GM15510 (cell line): ENCODE results near the gene LIPC.

ENCODE experiments used
- POLR2A ChIP-seq: IDR thresholded peaks from 3 replicates; pipeline ENCODE4 v1.6.1; 2011; ENCODE audit warnings: borderline replicate concordance; ENCODE audit not compliant: insufficient read length; ENCODE audit errors: extremely low read depth

LIPC gene

GRCh38 chr15:58556541-58556940, 124.8 kb downstream of the LIPC start:
- no peak for TF ChIP-seq POLR2A

GRCh38 chr15:58558777-58559176, 127.0 kb downstream of the LIPC start:
- TF ChIP-seq POLR2A, result no peak

- TF ChIP-seq POLR2A, result no peak
Measured at GRCh38 chr15:58559904-58560588, 128.3 kb downstream of the LIPC start.

- TF ChIP-seq POLR2A, result no peak
Measured at GRCh38 chr15:58561321-58561720, 129.5 kb downstream of the LIPC start.

- TF ChIP-seq POLR2A, result no peak
Measured at GRCh38 chr15:58562135-58562534, 130.3 kb downstream of the LIPC start.

- no peak for TF ChIP-seq POLR2A
Measured at GRCh38 chr15:58564981-58565380, 133.2 kb downstream of the LIPC start.

GRCh38 chr15:58565619-58566018, 133.8 kb downstream of the LIPC start:
- no peak for TF ChIP-seq POLR2A

- no peak for TF ChIP-seq POLR2A
Measured at GRCh38 chr15:58566029-58566428, 134.2 kb downstream of the LIPC start.

GRCh38 chr15:58568157-58568571, 136.4 kb downstream of the LIPC start:
- TF ChIP-seq POLR2A, result no peak

GRCh38 chr15:58569455-58569854, 137.7 kb downstream of the LIPC start:
- no peak for TF ChIP-seq POLR2A

- TF ChIP-seq POLR2A, result no peak
Measured at GRCh38 chr15:58571491-58571890, 139.7 kb downstream of the LIPC start.

GRCh38 chr15:58572521-58572920, 140.7 kb downstream of the LIPC start:
- no peak for TF ChIP-seq POLR2A

- no peak for TF ChIP-seq POLR2A
Measured at GRCh38 chr15:58573270-58573669, 141.5 kb downstream of the LIPC start.

- no peak for TF ChIP-seq POLR2A
Measured at GRCh38 chr15:58574631-58575030, 142.8 kb downstream of the LIPC start.

- TF ChIP-seq POLR2A, result no peak
Measured at GRCh38 chr15:58575045-58575786, 143.4 kb downstream of the LIPC start.

GRCh38 chr15:58576657-58577056, 144.9 kb downstream of the LIPC start:
- no peak for TF ChIP-seq POLR2A
